Fibroblast of upper back skin (primary cell): ENCODE results near the gene C17orf78.
A peak's percentile ranks its signal among the peaks of the same experiment; 100 is the strongest.
"Not testable (repeated sequence)": the region's sequence is repeated elsewhere in the genome, so short reads cannot be mapped to it uniquely, and the experiment has no call there.

ENCODE experiments used
- DNase-seq: peaks from one replicate; pipeline ENCODE4 v3.0.0-alpha.2; 2013

C17orf78 gene

DNA sequence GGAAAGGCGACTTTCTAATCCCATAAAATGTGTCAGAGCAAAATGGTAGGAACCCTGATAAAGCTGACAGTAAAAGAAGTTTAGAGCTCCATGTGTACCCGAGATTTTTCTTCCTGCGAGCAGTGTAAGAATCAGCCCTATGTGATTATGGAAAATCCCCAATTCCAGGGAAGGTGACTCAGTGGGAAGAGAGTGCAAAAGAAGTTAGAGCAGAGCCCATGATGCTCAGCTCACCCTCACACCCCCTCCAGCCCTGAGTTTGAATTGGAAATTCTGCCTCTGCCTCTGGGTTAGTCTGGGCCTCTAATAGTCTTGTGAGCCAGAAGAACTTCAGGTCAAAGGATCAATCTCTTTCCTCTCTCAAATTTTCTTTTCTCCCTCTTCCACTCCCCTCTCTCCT lies 12.5 kb downstream of the C17orf78 start:
- peak; percentile 32 for DNase-seq

DNA sequence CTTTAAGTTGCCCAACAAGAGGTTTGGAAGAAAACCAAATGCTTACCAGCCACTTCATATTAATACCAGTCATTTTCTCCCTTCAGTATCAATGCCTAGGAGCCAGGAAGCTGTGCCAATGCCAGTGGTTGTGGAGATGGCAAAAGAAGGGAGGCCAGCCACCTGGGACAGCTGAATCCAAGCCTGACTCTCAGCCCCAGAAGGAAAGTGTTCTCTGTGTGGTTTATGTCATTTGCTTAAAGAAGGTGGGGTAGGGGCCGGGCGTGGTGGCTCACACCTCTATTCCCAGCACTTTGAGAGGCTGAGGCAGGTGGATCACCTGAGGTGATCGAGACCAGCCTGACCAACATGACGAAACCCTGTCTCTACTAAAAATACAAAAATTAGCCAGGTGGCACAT lies 13.4 kb downstream of the C17orf78 start:
- DNase-seq, result no peak

DNA sequence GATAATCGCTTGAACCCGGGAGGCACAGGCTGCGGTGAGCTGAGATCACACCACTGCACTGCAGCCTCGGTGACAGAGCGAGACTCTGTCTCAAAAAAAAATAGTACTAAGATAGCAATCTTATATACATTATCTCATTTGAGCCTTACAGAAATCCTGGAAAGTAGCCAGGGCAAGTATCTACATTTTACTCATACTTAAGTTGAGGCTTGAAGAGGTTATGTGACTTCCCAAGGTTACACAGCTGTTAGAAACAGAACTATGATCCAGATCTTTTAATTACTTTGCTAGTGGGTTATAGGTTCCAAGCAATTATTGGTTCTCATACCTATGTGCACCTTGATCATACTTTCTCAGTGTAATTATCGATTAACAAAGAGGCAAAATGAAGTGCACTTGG lies 15.4 kb downstream of the C17orf78 start:
- DNase-seq, result peak; percentile 51

DNA sequence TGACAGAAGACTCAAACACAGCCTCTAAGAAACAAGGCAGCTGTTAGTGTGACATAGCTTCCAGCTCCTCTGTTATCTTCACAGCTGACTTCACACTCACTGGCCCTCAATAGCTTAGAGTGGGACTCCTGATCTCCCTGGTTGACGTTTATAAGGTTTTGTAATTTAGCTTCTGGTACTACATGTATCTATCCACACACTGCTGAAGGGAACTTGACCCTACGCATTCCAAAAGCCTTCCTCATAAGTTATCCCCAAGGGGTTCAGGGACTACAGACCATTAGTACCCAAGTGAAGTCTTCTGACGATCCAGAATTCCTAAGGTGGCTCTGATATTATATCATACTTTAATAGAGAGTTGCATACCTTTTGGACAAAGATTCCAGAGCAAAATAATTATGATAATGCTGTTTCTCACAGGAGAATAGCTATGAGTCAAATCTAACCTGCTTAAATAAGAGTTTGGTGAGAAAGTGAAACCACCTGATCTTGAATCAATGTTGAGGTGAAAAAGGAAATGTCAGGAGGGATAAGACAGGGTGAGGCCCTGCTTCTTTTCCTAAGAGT lies 16.3 kb downstream of the C17orf78 start:
- peak; percentile 76 for DNase-seq

DNA sequence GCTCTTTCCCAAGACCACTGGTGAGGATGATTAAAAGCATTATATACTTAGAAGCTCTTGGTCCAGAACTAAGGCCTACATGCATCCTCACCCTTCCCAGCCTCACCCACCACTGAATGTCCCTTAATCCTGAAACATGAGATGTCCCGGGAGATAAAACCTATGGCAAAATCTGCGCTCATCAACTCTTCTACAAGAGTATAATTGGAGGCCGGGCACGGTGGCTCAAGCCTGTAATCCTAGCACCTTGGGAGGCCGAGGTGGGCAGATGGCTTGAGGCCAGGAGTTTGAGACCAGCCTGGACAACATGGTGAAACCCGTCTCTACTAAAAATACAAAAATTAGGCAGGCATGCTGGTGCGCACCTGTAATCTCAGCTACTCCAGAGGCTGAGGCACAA lies 17.6 kb downstream of the C17orf78 start:
- DNase-seq, result no peak

DNA sequence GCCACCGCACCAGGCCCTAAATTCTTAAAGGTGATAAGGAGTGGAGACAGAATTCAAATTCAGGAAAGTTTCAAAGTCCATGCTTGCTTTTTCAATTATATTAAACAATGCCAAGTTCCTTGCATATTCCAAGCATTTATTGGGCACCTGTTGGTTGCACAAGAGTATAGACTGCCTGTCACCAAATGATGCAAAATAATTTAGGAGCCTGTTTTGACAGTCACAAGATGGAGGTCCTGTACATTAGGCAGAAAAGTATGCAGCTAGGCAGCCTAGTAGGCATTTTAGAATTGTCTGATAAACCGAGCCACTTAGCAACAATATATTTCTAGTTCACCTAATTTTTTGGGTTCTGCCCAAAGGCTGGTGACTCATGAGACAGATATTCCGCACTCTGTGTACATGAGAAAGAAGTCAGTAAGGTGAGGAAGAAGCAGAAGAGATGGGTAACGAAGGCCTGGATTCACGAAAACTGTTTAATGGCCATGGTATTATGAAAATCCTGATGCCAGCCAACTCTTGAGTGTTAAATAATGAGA lies 23.5 kb downstream of the C17orf78 start:
- peak; percentile 21 for DNase-seq

DNA sequence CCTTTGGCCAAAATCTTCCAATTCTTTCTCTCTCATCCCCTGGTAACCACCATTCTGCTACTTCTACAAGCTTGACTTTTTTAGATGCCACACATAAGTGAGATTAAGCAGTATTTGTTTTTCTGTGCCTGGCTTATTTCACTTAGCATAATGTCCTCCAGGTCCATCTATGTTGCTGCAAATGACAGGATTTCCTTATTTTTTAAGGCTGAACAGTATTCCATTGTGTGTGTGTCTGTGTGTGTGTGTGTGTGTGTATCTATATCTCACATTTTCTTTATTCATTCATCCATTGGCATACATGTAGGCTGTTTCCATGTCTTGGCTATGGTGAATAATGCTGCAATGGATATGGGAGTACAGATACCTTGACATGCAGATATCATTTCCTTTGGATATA lies 24.7 kb downstream of the C17orf78 start:
- no peak for DNase-seq

DNA sequence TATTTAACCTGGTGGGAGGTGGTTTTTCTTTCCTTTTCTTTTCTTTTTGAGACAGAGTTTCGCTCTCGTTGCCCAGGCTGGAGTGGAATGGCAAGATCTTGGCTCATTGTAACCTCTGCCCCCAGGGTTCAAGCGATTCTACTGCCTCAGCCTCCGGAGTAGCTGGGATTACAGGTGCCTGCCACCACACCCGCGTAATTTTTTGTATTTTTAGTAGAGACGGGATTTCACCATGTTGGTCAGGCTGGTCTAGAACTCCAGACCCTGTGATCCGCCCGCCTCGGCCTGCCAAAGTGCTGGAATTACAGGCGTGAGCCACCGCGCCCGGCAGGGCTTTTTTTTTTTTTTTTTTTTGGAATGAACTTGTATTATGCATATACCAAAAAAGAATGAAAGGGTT lies 29.7 kb downstream of the C17orf78 start:
- DNase-seq, result not testable (repeated sequence)

DNA sequence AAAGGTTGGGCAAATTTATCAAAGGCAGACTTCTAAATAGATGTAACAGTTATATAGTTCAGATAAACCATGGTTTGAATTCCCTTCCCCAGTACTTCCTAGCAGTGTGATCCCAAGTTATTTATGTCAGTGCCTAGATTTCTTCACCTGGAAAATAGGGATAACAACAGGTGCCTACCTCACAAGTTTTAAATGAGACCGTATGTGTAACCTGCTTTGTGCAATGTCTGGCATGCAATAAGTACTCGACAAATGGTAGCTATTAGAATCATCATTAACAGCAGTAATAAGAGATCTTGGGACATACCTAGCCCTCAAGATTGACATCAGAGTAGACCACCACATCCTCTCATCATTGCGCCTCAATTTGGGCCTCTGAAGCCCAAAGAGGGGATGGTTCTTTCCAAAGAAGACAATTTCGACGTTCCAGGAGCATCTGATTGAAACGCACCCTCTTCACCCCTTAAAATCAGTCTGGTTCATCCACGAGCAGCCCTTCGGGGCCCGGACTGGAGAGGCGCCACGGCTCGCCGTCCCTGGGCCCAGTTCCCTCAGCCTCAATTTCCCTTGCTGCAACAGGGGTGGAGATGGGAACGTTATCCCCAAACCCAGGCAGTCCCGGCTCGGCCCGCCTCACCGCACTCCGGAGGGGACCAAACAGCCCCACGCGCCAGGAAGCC lies 30.3 kb downstream of the C17orf78 start:
- no peak for DNase-seq

DNA sequence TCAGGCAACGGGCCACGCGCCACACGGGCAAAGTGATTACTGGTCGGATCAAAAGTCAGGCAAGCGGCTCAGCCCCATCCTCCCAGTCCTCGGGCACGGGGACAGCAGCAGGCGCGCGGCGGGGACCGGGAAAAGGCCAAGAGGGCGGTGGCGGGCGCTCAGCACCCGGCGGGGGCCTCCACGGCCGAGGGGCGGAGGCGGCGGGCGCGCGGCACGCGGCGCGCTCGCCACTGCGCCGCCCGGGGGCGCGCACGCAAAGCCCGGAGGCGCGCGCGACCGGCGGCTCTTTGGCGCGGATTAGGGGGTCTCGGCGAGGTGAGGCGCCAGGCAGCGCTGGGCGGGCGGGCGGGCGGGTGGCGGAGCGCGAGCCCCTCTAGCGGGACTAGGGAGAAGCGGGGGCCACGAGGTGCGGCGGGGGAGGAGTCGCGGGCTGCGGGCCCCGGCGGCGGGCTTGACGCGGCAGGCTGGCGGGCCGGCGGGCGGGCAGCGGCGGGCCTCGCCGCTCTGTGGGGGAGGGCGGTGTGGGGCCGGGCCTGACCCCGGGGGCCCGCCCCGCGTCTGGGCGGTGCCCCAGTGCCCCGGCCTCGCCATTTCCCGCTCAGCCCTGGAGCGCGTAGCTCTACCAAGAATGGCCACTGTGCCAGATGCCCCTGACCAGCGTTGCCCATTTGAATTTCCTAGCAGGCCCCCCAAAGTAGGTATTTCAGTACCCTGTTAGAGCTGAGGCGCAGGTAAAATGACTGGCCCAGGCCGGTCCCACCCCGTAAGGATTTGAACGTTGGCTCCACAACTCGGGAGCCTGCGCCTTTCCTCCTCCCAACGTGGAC lies 31.1 kb downstream of the C17orf78 start, which contains the start of the genes ACACA and TADA2A:
Gene ACACA (minus strand): TSS at position 202 of the 827 bp plus-strand sequence. CDS start 537 bp downstream, outside the sequence.
Gene TADA2A (plus strand): TSS at position 252 of the 827 bp plus-strand sequence. CDS start 4,480 bp downstream, outside the sequence.
- peak; percentile 72 for DNase-seq

DNA sequence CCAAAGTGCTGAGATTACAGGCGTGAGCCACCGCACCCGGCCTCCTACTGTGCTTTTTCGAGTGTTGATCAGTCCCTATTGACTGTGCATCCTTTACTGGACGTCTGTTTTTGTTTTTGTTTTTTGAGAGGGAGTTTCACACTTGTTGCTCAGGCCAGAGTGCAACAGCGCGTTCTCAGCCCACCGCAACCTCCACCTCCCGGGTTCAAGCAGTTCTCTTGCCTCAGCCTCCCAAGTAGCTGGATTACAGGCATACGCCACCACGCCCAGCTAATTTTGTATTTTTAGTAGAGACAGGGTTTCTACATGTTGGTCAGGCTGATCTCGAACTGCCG lies 32.3 kb downstream of the C17orf78 start:
- DNase-seq, result not testable (repeated sequence)

DNA sequence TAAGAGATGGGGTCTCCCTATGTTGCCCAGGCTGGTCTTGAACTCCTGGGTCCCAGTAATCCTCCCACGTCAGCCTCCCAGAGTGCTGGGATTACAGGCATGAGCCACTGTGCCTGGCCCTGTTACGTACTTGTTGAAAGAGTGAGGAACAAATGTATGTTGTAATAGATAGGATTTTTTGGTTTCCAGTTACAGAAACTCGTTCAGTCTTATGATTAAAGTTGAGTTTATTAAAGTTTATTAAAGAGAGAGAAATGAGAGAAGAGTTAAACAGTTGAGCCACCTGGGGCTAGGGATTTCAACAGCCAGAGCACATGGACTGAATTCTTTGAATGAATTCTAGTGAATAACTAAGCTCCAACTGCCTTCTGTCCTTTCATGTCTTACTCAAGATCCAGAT lies 34.6 kb downstream of the C17orf78 start:
- no peak for DNase-seq

DNA sequence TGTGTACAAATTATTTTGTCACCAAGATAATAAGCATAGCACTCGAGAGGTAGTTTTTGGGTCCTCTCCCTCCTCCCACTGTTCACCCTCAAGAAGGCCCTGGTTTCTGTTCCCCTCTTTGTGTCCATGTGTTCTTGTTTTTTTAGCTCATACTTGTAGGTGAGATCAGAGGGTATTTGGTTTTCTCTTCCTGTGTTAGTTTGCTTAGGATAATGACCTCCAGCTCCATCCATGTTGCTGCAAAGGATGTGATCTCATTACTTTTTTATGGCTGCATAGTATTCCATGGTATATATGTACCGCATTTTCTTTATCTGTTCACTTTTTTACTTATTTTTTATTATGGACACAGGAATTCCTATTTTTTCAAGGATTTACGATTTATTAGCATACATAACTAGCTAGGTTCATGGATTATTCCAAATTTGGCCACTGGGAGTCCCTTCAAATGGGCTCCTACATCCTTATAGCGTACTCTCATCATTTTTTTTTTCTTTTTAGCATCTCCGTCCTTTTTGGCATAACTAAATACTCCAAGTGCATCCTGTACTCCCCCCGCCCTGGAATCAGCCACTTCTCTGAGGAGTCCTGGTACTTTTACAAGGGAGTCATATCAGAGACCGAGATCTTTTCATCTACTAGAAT lies 38.2 kb downstream of the C17orf78 start:
- DNase-seq, result no peak

DNA sequence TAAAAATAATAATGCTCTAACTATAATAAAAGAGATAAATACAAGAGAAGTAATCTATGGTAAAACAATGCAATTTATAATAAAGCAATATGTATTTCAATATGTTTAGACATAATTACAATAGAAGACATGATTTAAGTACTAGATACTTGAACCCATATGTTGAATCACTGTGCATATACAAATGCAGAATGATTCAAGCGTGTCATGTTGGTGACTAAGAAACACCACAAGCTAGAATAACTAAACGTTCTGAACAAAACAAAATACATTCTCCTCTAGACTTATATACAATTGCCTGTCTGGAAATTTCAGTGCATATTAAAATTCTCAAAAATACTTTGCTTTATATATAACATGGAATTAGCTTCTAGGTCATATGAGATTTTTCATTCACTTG lies 42.1 kb downstream of the C17orf78 start:
- DNase-seq, result no peak

DNA sequence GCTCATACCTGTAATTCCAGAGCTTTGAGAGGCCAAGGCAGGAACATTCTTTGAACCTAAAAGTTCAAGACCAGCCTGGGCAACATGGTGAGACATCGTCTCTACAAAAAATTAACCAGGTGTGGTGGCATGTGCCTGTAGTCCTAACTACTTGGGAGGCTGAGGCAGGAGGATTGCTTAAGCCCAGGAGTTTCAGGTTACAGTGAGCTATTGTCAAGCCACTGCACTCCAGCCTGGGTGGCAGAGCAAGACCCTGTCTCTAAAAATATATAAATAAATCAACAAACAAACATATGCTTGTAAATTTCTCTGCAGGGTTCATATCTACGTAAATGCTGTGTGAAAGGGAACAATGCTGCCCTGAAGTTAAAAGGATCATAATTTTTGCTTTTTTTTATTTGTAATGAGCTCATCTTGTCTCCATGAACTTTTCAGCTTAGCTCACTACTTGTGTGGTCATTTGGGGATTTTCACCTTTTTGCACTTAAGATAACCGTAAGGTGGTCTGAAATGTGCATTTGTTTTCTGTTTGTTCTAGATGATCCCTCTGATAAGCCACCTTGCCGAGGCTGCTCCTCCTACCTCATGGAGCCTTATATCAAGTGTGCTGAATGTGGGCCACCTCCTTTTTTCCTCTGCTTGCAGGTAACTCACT lies 47.3 kb downstream of the C17orf78 start:
- DNase-seq, result no peak

DNA sequence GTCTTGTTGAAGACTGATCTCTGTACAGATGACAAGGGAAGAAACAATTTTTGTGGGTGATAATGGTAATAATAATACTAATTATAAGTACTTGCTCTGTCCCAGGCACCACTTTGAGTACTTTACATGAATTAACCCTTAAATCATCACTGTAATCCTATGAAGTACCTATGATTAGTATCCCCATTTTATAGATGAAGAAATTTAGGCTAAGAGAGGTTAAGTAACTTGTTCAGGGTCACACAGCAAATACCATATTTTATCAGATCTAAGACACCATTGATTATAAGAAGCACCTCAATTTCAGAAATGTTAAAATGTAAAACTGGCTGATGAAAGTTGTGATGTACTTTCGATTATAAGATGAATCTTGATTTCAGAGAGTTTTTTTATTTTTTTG lies 49.5 kb downstream of the C17orf78 start:
- no peak for DNase-seq

DNA sequence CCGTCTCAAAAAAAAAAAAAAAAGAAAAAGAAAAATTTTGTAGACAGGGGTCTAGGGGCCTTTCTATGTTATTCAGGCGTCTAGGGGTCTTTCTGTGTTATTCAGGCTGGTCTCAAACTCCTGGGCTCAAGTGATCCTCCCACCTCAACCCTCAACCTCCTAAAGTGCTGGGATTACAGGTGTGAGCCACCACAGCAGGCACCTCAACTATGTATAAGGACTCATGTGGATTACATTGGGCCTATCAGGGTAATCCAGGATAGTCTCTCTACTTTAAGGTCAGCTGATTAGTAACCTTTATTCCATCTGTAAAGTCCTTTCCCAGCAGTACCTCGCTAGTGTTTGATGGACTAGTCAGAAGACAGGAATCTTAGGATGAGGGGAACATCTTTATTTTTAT lies 53.3 kb downstream of the C17orf78 start:
- no peak for DNase-seq

DNA sequence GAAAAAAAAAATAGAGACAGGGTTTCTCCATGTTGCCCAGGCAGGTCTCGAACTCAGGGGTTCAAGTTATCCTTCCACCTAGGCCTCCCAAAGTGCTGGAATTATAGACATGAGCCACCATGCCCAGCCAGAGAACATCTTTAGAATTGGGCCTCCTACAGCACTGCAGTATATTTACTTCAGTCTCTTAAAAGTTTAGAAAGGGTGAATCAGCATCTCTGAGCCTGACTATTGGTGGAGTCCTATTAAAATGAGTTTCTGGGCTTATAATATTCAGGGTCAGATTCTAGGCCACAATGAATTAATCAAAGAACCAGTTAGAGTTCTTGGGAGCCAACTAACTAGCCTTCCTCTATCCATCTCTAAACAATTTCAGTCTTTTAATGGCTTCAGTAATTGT lies 53.7 kb downstream of the C17orf78 start:
- no peak for DNase-seq

DNA sequence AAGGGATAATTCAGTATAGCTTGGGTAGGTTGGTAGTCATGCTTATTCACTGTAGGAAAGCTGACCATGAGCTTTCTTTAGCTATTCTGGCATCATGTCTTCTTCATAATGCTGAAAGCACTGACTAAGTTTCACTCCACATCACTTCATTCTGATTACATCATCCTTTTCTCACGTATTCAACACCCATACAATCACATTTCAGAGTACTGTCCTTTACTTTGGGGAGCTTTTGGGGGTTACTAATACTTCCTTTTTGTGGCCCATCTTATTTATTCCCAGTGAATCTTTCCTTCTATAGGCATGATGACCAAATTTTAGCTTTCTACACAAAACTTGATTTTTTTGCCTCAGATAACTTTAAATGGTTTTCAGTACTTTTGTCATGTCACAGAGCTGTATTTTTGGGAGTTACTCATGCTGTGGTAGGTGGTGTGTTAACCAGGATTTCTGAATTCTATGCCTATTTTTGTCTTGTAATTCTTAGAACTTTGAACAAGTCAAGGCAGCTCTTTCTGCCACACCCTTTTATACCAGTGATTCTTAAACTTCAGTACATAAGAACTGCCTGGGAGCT lies 54.4 kb downstream of the C17orf78 start:
- peak; percentile 58 for DNase-seq

DNA sequence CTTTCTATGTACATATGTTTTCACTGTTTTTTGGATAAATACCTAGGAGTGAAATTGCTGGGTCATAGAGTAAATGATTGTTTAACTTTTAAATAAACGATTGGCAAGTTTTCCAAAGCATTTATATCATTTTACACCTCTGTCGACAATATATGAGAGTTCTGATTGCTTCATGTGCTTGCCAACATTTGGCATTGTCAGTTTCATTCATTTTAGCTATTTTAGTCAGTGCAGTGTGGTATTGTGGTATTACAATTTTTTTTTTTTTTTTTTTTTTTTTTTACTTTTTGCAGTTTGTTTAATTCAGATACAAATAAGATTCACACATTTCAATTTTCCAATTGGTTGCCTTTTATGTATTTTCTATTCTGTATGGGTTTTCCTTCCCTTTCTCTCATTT lies 56.9 kb downstream of the C17orf78 start:
- no peak for DNase-seq

DNA sequence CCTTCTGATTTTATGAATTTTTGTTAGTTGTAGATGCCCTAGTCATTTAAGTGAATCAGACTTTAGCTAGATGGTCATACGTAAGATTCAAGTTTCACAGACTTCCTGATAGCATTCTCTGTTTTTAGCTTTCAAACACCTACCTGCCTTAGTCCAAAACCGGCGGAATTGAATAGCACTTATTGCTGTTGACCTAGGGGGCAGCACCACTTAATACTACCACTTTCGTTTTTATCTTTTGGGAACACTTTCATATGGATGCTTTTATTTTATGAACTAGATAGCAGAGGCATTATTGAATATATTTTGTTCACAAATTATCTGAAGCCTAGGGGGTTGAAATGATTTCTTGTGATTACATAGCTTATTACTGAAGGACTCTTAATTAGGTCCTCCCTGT lies 62.4 kb downstream of the C17orf78 start:
- DNase-seq, result no peak

DNA sequence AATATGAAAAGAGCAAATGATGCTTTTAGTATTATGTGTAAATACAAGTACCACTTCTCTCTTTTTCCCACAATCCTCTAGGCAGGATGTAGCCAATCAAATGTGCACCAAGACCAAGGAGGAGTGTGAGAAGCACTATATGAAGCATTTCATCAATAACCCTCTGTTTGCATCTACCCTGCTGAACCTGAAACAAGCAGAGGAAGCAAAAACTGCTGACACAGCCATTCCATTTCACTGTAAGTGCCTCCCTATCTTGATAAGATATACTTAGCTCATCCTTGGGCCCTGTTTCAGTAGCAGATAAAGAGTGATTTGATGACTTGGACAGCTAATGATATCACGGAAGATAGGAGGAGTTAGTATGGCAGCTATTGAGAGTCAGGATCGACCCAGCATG lies 64.6 kb downstream of the C17orf78 start:
- DNase-seq, result no peak
